Epithelial cell of esophagus (primary cell): Measurements from ENCODE around the gene UFD1.

Source experiments
- DNase-seq: peaks from one replicate; pipeline ENCODE4 v3.0.0; 2010; ENCODE audit warnings: low read depth
- H3K4me3 ChIP-seq: 2 replicates; pipeline ENCODE4 v1.5.1; 2011; ENCODE audit warnings: mild to moderate bottlenecking, low read length, control low read depth
- TF ChIP-seq, protein P1 (sequence below): IDR thresholded peaks from 2 replicates; pipeline ENCODE4 v1.5.1; 2011; ENCODE audit warnings: low read depth, mild to moderate bottlenecking, low read length, control low read depth, inconsistent platforms; ENCODE audit not compliant: insufficient read depth; ENCODE audit errors: missing control alignments

Gene UFD1

DNA sequence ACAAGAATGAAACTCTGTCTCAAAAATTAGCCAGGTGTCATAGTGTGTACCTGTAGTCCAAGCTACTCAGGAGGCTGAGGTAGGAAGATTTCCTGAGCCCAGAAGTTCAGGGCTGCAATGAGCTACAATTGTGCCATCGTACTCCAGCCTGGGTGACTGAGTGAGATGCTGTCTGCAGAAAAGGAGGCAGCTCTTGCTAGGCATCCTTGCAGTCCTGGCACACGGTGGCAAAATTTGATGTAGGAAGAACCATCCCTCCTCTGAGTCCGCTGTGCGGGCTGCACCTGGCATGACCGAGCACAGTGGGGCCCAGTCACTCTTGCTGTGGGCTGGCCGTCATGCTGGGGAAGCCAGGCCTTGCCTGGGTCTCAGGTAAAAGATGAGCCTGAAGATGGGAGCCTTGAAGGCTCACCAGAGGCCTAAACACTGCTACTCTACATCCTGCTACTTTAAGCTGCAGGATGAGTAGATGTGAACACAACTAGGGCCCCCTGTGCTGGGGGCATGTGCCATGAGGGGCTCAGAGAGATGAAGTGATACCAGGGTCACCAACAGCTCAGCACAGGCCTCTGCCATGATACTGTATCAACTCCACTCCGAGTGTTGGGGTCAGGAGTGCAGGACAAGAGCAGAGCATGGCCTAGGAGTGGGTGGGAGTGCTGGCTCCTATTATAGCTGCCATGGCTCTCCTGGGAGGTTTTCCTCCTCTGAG lies 19.3 kb upstream of the UFD1 start:
- no peak overlapping the region for H3K4me3 ChIP-seq
- TF ChIP-seq, protein P1, sequence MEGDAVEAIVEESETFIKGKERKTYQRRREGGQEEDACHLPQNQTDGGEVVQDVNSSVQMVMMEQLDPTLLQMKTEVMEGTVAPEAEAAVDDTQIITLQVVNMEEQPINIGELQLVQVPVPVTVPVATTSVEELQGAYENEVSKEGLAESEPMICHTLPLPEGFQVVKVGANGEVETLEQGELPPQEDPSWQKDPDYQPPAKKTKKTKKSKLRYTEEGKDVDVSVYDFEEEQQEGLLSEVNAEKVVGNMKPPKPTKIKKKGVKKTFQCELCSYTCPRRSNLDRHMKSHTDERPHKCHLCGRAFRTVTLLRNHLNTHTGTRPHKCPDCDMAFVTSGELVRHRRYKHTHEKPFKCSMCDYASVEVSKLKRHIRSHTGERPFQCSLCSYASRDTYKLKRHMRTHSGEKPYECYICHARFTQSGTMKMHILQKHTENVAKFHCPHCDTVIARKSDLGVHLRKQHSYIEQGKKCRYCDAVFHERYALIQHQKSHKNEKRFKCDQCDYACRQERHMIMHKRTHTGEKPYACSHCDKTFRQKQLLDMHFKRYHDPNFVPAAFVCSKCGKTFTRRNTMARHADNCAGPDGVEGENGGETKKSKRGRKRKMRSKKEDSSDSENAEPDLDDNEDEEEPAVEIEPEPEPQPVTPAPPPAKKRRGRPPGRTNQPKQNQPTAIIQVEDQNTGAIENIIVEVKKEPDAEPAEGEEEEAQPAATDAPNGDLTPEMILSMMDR: no peak
- no peak for DNase-seq

DNA sequence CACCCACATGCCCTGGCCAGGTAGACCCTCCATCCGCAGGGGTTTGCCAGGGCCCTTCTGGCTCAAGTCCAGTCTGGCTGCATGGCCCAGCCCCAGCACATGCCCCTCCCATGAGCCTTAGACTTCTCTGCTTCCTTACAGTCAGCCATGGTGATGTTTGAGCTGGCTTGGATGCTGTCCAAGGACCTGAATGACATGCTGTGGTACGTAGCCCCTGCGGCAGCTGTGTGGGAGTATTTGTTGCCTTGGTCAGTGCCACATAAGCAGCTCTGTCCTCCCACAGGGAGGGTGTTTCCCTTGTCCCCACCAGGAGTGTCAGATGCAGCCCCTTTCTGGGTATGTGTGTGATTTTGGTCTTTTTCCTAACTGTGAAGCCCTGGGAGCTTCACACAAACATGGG lies 18.3 kb upstream of the UFD1 start:
- DNase-seq: peak; percentile 93
- TF ChIP-seq, protein P1: no peak
- H3K4me3 ChIP-seq: no peak overlapping the region

DNA sequence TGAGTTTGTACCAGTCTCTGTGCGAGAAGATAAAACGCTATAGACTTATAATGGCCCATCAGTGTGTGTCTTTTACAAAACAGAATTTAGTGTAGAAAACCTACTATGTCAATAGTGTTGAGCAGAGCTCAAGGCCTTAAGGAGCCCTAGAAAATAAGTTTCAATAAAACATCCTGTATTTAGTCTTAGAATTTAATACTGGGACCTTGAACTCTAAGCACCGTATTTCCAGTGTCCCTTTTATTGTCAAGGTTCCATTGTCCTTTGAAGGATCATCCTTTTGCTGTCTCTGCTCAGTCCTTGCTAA lies 17.3 kb upstream of the UFD1 start:
- no peak for DNase-seq
- no peak overlapping the region for H3K4me3 ChIP-seq
- TF ChIP-seq, protein P1: no peak

DNA sequence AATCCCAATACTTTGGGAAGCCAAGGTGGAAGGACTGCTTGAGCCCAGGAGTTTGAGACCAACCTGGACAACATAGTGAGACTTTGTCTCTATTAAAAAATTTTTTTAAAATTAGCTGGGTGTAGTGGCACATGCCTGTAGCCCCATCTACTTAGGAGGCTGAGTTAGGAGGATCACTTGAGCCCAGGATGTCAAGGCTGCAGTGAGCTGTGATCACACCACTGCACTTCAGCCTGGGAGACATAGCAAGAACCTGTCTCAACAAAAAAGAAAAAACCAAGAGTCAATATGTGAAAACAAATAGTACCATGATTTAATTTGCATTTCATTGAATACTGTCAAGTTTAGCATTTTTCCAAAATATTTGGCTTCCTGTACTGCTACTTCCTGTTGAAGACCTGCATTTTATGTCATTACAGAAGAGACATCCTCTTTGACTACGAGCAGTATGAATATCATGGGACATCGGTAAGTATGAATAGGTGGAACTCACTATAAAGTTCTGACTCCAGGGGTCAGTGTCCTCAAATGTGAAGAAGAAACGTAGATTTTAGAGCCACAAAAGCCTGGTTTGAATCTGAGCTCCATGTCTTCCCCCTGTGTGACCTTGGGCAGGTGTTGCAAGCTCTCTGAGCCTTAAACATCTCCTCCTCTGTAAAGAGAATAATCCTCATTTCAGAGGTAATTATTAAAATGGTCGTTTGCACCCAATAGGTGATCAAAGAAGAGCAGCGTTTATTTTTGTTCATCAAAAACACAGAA lies 16.8 kb upstream of the UFD1 start:
- peak; percentile 55 for DNase-seq
- no peak overlapping the region for H3K4me3 ChIP-seq
- TF ChIP-seq, protein P1: peak; percentile 39

DNA sequence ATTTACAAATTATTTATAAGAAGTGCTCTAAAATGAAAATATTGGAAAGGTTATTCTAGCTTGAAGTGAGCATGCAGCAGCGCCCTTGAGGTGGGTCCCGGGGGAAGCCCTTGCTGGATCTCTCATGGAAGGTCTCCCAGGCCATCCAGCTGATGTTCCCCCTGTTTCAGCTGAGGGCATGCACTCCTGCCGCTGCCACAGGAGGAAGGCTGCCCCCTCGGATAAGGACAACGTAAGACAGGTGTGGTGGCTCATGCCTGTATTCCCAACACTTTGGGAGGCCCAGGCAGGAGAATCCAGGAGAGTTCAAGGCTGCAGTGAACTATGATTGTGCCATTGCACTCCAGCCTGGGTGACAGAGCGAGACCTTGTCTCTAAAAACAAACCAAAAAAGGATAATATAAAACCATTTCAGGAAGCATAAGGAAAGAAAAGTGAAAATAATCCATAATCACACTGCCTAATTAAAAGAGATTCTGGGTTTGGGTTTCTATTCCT lies 15.7 kb upstream of the UFD1 start:
- no peak overlapping the region for H3K4me3 ChIP-seq
- TF ChIP-seq, protein P1: no peak
- DNase-seq: no peak

DNA sequence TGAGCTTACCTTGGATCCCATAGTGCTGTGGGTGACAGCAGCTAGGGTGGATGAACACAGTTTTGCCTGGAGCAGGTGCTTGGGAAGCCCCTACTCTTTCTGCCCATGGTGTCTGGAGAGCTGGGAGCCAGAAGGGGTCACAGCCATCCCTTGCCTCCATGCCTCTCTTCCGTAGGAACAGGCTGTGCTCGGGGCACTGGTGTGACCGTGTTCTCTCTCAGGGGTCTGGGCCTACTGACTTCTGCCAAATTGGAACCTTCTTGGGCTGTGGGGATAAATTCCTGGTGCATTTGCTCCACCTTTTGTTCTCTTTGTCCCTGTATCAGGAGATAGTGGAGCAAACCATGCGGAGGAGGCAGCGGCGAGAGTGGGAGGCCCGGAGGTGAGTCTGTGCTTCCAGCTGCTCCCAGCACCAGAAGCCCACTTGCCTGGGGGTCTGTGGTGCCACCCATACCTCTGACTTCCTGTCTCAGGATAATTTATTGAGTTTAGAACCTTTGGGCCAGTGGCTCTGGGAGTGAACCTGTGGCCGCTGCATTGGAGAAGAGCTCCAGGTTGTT lies 15.1 kb upstream of the UFD1 start:
- H3K4me3 ChIP-seq: no peak overlapping the region
- DNase-seq: no peak
- TF ChIP-seq, protein P1: no peak
